Small intestine (tissue), 7 donors: Measurements from ENCODE around the gene KLHL41. TPM values are rescaled to one million over a fixed set of nuclear protein-coding genes. Genes with fewer than 3 reads are reported as not detected.

Source experiments
- DNase-seq, 2 donors: peaks; one replicate each; pipeline versions ENCODE4 v3.0.0 to v3.0.0-alpha.2; 2013
- FAIRE-seq: peaks from 2 replicates; lab custom pipeline; 2012; peaks lifted over from hg19 to GRCh38; lab: Jason Lieb, UNC
- H3K27ac ChIP-seq, 3 donors: one replicate each; pipeline ENCODE4 v1.5.1; 2013; ENCODE audit warnings: low read length in 2 of 3, mild to moderate bottlenecking in 2 of 3, control low read depth in 1 of 3, inconsistent platforms in 1 of 3, low read depth in 1 of 3, moderate library complexity in 1 of 3
- H3K27me3 ChIP-seq, 3 donors: one replicate each; pipeline ENCODE4 v1.6.1; 2013; ENCODE audit warnings: low read length in 3 of 3, inconsistent platforms in 1 of 3; ENCODE audit not compliant: control insufficient read depth in 3 of 3, insufficient read depth in 3 of 3
- H3K36me3 ChIP-seq, 3 donors: one replicate each; pipeline ENCODE4 v1.6.1; 2013; ENCODE audit warnings: low read length in 3 of 3, inconsistent platforms in 1 of 3, low read depth in 1 of 3, mild to moderate bottlenecking in 1 of 3, moderate library complexity in 1 of 3; ENCODE audit not compliant: control insufficient read depth in 3 of 3, insufficient read depth in 2 of 3
- H3K4me1 ChIP-seq, 3 donors: one replicate each; pipeline ENCODE4 v1.6.1; 2013; ENCODE audit warnings: low read length in 2 of 3, inconsistent platforms in 1 of 3, low read depth in 1 of 3, mild to moderate bottlenecking in 1 of 3, moderate library complexity in 1 of 3; ENCODE audit not compliant: control insufficient read depth in 3 of 3, insufficient read depth in 2 of 3
- H3K4me3 ChIP-seq, 3 donors: one replicate each; pipeline ENCODE4 v1.5.1; 2013; ENCODE audit warnings: low read length in 3 of 3, control low read depth in 1 of 3, inconsistent platforms in 1 of 3, low read depth in 1 of 3, mild to moderate bottlenecking in 1 of 3, moderate library complexity in 1 of 3
- H3K9me3 ChIP-seq, 2 donors: one replicate each; pipeline ENCODE4 v1.6.1; 2013; ENCODE audit warnings: low read depth in 1 of 2, low read length in 1 of 2; ENCODE audit not compliant: control insufficient read depth in 2 of 2, insufficient read depth in 1 of 2
- WGBS, 3 donors: extraction: QIAGEN DNeasy Blood & Tissue Kit; methylation state at CpG; one replicate each; pipeline ENCODE4 v1.1.7; 2013; 5-methylcytosine and 5-hydroxymethylcytosine counted together
- polyA plus RNA-seq, 4 donors: library from polyadenylated mRNA; stranded (reverse) in 3 of 4; unstranded in 1 of 4; fragments of 200-250 nt in 3 of 4; fragments of 120-200 nt in 1 of 4; gene quantifications; one replicate each; pipeline versions ENCODE4 v1.2.1 to v1.2.3, GENCODE V29; 2013
- donor health status: healthy with polysubstance abuse.
- donor health status: control.
- donor health status: control.
- donor health status: Bipolar disorder and iron deficiency.
- donor health status: healthy.

KLHL41 gene
- polyA plus RNA-seq, 4 donors, result 0.31 to 9.3 (median 2.1) TPM

DNA sequence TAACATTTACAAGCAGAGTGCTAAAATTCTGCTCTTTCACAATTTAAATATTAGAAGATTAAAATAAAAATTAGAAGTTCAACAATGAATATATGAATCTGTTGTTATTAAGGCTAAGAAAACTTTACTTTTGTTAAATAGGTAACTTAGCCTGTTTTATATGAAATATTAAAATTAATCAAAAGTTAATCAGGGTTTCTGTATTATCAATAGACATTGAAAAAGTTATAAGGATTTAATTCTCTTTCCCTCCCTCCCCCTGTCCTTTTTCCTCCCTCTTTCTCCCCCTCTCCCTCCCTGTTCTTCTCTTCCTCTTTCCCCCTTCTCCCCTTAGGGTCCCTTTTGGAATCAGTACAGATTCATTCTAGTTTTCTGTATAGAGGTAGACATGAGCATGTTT lies 18.1 kb upstream of the KLHL41 start:
- Histone ChIP-seq H3K36me3 (peaks cover 0 to 14% (median 0%) of the 10 kb centered on the region in 3 donors), H3K9me3 (no peaks in the 10 kb centered on the region), H3K4me3 (no peak overlapping the region), H3K27me3 (no peaks in the 10 kb centered on the region), H3K27ac (no peak overlapping the region), H3K4me1 (no peaks in the 10 kb centered on the region)
- no peak for FAIRE-seq
- no peak for DNase-seq

DNA sequence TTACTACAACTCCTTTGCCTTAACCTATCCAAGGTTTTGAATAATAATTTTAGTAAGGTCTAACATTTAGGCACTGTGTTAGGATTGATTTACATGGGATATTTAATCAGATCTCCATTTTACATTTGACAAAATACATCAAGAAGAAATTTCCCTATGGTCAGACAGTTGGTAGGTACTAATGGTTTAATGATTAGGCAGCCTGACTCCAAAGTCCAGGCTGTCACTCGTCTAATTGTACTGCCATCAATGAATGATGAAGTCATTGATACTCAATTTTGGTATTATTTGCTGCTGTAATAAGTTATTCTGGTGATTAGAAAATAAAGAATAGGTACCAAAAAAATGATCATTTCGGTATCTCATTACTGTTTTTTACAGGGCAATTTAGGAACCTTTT lies 16.1 kb upstream of the KLHL41 start:
- FAIRE-seq (no peak), DNase-seq (peak; percentile 57 to 65)
- 28 to 75% (median 43%) methylated on average over 2 of the region's 2 CpGs for WGBS, 3 donors
- Histone ChIP-seq H3K27ac (no peak overlapping the region), H3K27me3 (no peaks in the 10 kb centered on the region), H3K4me1 (no peaks in the 10 kb centered on the region), H3K9me3 (no peaks in the 10 kb centered on the region), H3K4me3 (no peak overlapping the region), H3K36me3 (peaks cover 0 to 13% (median 0%) of the 10 kb centered on the region in 3 donors)

DNA sequence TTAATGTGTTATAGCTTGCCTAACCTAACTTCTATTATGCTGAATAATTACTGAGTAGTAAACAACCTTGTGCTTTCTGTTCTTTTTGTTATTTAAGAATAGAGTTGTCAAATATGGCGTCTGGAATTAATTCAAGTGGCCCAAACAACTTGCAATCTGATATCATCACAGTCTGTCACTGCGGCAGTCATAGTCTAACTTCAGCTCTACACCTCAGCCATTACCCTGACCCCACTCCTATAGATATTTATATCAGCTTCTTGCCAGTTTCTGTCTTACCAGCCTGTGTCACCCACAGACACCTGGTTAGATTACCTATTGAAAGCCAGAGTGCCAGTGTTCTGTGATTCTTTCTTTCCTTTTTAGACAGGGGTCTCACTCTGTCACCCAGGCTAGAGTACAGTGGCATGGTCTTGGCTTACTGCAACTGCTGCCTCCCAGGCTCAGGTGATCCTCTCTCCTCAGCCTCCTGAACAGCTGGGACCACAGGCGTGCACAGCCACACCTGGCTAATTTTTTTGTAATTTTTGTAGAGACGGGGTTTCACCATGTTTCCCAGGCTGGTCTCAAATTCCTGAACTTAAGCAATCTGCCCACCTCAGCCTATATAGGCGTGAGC lies 14.1 kb upstream of the KLHL41 start:
- Histone ChIP-seq H3K4me3 (no peak overlapping the region), H3K27me3 (no peaks in the 10 kb centered on the region), H3K27ac (no peak overlapping the region), H3K4me1 (no peaks in the 10 kb centered on the region), H3K9me3 (no peaks in the 10 kb centered on the region), H3K36me3 (peaks cover 0 to 11% (median 0%) of the 10 kb centered on the region in 3 donors)
- no peak for FAIRE-seq
- 93 to 100% (median 94%) methylated on average over 5 of the region's 5 CpGs for WGBS, 3 donors
- DNase-seq, result no peak

GRCh38 chr2:169504651-169505050 lies 4.9 kb upstream of the KLHL41 start:
- 96 to 98% (median 98%) methylated on average over 16 to 19 of the region's 19 CpGs for WGBS, 3 donors
- DNase-seq, result no peak
- H3K27me3 ChIP-seq, result no peaks in the 10 kb centered on the region
- no peak overlapping the region for H3K27ac ChIP-seq
- peaks cover 0 to 11% (median 0%) of the 10 kb centered on the region in 3 donors for H3K36me3 ChIP-seq
- FAIRE-seq, result no peak
- H3K9me3 ChIP-seq, result peaks cover 0 to 12% of the 10 kb centered on the region in 2 donors
- no peak overlapping the region for H3K4me3 ChIP-seq
- peaks cover 0 to 1% (median 0%) of the 10 kb centered on the region in 3 donors for H3K4me1 ChIP-seq

- peaks cover 0 to 12% of the 10 kb centered on the region in 2 donors for H3K9me3 ChIP-seq
- FAIRE-seq, result peak; percentile 51
- H3K27me3 ChIP-seq, result no peaks in the 10 kb centered on the region
- no peak overlapping the region for H3K4me3 ChIP-seq
- DNase-seq, result peak; percentile 18 to 63
- peaks cover 0 to 7% (median 0%) of the 10 kb centered on the region in 3 donors for H3K36me3 ChIP-seq
- H3K27ac ChIP-seq, result peak overlapping the region in 2 of 3 donors; percentile 20 to 57
- H3K4me1 ChIP-seq, result peaks cover 0 to 10% (median 1%) of the 10 kb centered on the region in 3 donors
Observed at GRCh38 chr2:169507698-169508097, 1.8 kb upstream of the KLHL41 start.

DNA sequence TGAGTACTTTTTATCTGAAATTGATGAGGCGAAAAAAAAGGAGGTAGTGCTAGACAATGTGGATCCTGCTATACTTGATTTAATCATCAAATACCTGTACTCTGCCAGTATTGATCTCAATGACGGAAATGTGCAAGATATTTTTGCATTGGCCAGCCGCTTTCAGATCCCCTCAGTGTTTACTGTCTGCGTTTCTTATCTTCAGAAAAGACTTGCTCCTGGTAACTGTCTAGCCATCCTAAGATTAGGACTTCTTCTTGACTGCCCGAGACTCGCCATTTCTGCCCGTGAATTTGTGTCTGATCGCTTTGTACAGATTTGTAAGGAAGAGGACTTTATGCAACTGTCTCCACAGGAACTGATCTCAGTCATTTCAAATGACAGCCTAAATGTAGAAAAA lies 453 bp downstream of the KLHL41 start:
- DNase-seq, result no peak
- Histone ChIP-seq H3K4me1 (peaks cover 0 to 20% (median 1%) of the 10 kb centered on the region in 3 donors), H3K4me3 (no peak overlapping the region), H3K27me3 (no peaks in the 10 kb centered on the region), H3K36me3 (peaks cover 0 to 5% (median 0%) of the 10 kb centered on the region in 3 donors), H3K9me3 (peaks cover 0 to 7% of the 10 kb centered on the region in 2 donors), H3K27ac (no peak overlapping the region)
- FAIRE-seq, result no peak
- 94 to 98% (median 96%) methylated on average over 8 of the region's 8 CpGs for WGBS, 3 donors

GRCh38 chr2:169510496-169510895 lies 994 bp downstream of the KLHL41 start:
- no peak for DNase-seq
- Histone ChIP-seq H3K27ac (no peak overlapping the region), H3K36me3 (peaks cover 0 to 4% (median 0%) of the 10 kb centered on the region in 3 donors), H3K4me1 (peaks cover 0 to 20% (median 1%) of the 10 kb centered on the region in 3 donors), H3K4me3 (no peak overlapping the region), H3K9me3 (peaks cover 0 to 4% of the 10 kb centered on the region in 2 donors), H3K27me3 (no peaks in the 10 kb centered on the region)
- no peak for FAIRE-seq
- 96 to 97% (median 96%) methylated on average over 4 of the region's 4 CpGs for WGBS, 3 donors

GRCh38 chr2:169511818-169512217 lies 2.3 kb downstream of the KLHL41 start:
- no peak overlapping the region for H3K4me3 ChIP-seq
- H3K4me1 ChIP-seq, result peaks cover 0 to 20% (median 1%) of the 10 kb centered on the region in 3 donors
- peaks cover 0 to under 1% of the 10 kb centered on the region in 2 donors for H3K9me3 ChIP-seq
- FAIRE-seq (peak; percentile 19), DNase-seq (peak in 1 of 2 donors; percentile 76)
- H3K36me3 ChIP-seq, result no peaks in the 10 kb centered on the region
- WGBS, 3 donors, result 16 to 62% (median 59%) methylated on average over 1 of the region's 1 CpG
- peak overlapping the region in 1 of 3 donors; percentile 31 for H3K27ac ChIP-seq
- no peaks in the 10 kb centered on the region for H3K27me3 ChIP-seq
